Stimulated activated naive CD4-positive, alpha-beta T cell treated with Interleukin-2 at 50 U/mL for 16 hours (primary cell): ENCODE results near the gene GNPTG.

Experiments used
- DNase-seq: peaks from one replicate; lab custom pipeline; 2025; lab: John Stamatoyannopoulos, UW

GNPTG gene

DNA sequence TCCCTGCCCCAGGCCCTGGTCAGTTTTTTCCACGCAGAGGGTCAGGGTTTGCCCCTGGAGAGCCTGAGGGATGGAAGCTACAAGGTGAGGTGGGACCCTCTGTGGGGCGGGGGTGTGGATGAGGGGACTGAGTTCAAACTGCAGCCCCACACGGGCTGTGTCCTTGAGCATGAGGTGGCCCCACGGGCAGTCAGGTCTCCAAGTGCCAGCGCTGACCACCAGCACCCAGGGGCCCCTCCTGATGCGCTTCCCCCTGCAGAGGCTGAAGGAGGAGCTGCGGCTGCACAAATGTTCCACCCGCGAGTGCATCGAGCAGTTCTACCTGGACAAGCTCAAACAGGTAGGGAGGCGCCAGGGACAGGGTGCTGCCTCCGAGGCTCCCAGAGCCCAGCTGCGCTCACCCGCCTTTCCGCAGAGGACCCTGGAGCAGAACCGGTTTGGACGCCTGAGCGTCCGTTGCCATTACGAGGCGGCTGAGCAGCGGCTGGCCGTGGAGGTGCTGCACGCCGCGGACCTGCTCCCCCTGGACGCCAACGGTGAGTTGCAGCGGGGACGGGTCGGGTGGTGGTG, 4.4 kb upstream of the GNPTG start:
- no peak for DNase-seq

DNA sequence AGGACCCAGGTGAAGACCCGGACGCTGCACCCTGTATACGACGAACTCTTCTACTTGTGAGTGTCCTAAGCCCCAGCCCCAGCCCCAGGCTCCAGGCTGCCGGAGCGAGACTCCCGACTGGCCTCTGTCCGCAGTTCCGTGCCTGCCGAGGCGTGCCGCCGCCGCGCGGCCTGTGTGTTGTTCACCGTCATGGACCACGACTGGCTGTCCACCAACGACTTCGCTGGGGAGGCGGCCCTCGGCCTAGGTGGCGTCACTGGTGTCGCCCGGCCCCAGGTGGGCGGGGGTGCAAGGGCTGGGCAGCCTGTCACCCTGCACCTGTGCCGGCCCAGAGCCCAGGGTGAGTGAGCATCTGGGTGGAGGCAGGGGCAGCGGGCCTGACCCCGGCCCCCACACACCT, 3.8 kb upstream of the GNPTG start:
- DNase-seq, result no peak

DNA sequence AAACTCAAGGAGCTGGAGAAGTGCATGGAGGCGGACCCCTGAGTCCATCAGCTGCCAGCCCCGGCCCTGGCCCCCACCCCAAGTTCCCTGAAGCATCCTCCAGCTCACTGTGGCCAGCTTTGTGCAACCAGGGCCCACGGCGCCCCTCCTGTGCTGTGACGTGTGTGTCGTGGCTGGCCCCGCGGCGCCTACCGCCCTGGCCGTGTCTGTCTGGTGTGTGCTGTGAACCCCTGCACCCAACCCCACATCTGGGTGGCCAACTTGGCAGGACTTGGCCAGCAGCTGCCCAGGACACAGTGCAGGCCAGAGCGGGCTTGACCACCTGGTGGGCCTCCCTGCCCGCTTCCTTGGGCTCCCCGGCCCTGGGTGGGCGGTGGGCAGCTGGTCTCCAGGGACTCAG, 3.3 kb upstream of the GNPTG start:
- no peak for DNase-seq

DNA sequence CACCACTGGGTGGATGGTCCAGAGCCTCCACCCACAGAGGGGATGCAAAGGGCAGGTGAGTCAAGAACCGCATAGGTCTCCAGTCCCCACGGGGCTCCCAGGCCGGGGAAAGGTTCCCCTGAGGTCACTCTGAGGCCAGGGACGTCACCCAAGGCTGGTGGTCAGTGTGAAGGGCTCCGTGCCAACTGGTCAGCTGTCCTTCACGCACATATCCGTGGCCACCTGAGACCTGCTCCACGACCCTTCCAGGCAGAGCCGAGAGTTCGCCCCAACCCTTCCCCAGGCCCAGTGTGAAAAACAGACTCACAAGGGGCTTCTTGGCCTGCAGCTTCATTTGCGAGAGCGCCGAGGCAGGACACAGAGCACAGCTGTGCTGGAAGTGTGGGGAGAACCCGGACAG, 2.8 kb upstream of the GNPTG start:
- DNase-seq, result no peak

DNA sequence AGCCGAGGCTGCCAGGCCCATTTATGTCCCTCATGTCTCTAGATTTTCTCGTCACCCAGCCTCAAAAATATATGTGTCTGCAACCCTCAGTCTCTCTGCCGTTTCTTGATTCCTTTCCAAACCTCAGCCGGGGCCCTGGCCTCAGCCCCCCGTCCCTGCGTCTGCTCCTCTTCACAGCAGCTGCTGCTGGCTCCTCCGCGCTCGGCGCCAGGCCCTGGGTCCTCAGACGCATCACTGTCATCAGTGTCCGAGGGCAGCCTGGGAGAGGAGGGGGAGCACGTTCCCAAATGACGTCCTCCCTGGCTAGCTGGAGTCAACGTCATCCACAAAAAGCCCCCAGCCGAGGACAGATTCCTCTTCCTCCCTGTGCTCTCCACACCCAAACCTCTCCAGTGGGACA, 2.4 kb upstream of the GNPTG start:
- no peak for DNase-seq

DNA sequence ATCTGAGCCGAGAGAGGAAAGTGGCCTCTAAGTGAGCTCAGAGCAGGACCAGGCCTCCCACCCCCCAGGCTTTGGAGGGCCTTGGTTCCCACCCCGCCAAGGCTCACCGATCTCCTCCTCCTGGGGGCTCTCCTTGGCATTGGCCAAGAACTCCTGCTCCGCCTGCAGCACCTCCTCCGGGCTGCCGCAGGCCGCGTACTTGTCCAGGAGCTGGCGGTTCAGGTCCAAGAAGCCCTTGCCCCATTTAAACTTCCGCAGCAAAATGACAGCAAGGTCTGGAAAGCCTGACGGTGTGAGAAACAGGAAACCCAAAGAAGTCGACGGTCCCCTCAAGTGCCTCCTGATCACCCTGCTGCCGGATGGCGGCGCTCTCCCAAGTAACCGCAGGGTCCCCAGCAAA, 1.8 kb upstream of the GNPTG start:
- no peak for DNase-seq

DNA sequence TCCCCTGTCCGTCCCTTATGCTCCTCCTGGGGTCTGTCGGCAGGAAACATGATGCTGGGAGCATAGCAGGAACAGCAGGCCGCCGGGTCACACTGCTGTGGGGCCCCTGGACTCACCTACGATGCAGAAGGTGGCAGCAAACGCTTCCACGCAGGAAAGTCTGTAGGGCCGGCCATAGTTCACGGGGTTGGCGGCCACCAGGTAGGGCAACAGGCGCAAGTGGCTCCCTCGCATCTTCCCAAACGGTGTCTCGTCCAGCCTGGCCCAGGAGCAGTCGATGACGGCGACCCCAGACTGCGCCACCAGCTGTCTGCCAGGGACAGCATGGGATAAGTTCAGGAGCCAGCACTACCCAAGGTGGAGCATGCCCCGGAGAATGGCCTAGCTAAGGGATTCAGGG, 1.0 kb upstream of the GNPTG start:
- DNase-seq, result no peak

DNA sequence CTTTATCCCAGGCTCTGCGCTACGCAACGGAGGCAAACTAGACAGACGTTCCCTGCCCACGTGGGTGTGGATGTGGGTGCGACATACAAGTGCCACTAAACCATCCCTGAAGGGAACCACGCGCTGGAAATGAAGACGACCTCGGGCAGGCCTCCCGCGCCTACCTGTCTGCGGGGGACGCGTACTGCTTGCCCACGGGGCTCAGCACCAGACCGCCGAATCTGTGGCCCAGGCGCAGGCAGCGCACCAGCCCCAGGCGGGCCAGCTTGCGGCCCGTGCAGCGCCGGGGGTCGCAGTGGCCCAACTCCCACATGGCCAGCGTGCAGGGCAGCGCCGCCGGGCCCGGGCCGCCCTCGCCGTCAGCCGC, 533 bp upstream of the GNPTG start:
- no peak for DNase-seq

DNA sequence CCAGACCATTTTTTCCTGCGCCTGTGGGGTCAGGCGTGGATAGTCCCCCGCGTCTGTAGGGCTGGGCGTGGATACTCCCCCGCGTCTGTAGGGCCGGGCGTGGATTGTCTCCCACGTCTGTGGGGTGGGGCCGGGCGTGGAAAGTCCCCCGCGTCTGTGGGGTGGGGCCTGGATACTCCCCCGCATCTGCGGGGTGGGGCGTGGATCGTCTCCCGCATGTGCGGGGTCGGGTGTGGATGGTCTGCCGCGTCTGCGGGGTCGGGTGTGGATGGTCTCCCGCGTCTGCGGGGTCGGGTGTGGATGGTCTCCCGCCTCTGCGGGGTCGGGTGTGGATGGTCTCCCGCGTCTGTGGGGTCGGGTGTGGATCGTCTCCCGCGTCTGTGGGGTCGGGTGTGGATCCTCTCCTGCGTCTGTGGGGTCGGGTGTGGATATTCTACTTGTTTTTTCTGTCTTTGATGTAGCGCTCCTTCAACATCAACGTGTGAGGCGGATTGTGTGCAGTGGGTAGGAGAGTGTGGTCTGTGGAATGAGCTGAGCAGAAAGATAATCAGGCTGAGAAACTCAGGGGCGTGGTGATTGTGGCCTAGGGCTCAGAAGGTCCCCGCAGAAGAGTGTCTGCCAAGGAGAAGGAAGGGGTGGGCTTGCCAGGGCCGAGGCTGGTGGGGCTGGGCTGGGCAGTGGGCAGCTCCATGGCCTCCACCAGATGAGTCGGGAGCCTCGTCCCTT, 3.2 kb downstream of the GNPTG start:
- DNase-seq, result no peak

DNA sequence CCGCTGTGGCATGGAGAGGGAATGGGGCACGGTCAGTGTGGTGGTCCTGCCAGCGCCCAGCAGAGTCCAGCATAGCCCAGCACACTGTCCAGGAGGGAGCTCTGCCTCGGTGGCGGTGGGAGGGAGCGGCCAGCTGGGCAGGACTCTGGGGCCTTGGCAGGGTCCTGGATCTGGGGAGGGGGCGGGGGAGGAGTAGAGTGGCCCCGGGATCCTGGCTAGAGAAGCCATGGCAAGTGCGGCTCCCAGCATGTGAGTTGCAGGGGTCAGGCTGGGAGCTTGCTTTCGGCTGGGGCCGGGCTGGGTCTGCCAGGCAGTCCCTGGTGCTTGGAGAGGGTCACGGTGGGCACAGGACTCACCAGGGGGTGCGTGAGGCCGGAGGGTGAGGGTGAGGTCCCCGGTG, 3.9 kb downstream of the GNPTG start:
- DNase-seq, result no peak

DNA sequence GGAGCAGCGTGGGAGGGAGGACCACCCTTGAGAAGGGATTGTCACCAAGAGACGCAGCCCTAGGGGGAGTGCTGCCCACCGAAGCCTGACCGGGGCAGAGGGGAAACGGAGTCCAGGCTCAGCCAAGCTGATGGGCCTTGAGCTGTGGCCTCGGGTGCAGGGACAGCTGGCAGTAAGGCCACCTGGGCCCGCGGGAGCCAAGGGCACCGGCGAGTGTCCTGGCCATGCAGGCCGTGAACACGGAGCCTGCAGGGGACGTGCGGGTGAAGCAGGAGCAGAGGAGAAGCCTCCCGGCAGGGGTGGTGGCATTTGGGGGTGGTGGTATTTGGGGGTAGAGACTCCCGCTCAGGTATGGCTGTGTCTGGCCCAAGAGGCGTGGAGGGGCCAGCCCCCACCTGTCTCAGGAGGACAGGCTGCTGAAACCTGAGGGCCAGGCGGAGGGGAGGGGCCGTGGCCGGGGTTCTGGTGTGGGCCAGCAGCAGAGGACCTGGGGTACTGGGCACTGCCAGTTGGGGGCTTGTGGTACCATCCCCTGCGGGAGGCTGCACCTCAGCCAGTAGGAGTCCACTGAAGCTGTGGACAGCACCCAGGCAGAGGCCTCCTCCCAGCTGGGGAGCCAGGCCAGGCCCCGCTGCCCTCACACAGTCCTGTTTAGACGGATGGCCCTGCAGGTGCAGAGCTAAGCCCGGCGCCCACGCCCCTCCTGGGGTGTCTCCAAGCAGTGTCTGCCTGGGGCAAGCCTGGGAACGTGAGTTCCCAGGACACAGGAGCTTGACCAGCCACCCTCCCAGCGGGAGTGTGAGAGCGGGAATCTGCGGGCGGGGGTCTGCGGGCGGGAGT, 4.5 kb downstream of the GNPTG start:
- DNase-seq, result no peak

DNA sequence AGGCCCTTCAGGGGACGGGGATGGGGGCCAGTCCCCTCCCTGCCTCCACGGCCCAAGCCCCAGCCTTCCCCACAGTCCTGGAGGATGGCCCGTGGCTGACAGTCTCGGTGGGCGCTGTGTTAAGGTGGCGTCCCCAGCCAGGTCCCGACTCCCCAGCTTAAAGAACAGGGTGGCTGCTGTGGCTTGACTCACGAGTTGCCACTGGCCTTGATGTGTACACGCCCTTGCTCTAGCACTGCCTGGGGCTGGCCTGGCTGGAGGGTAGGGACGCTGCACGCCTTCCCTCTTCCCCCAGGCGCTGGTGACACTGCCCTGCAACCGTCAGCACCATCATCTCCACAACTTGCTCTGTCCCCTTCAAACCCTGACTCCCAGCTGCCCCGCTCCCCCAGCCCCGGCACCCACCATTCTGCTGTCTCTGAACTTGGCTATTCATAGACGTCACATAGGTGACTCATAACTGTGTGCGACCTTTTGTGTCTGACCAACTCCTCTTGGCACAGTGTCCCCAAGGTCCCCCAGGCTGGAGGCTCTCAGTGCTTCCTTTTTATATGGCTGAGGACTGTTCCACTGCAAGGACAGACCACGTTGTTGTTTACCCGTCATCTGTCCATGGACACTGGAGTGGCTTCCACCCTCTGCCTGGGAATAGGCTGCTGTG, 6.3 kb downstream of the GNPTG start:
- no peak for DNase-seq

DNA sequence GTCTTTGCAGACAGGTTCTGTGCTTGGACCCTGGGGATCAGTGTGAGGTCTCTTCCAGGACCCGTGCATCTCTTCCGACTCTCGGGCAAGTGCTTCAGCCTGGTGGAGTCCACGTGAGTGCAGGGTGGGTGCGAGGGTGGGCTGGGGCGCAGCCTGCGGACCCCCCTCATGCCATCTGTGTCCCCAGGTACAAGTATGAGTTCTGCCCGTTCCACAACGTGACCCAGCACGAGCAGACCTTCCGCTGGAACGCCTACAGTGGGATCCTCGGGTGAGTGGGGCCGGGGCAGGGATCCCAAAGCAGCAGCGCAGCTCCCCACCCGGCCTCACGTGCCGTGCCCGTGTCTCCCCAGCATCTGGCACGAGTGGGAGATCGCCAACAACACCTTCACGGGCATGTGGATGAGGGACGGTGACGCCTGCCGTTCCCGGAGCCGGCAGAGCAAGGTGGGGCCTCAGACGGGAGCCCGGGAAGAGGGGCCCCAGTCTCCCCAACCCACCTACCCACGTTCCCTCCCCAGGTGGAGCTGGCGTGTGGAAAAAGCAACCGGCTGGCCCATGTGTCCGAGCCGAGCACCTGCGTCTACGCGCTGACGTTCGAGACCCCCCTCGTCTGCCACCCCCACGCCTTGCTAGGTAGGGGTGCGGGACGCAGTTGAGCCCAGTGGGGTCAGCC, 10.1 kb downstream of the GNPTG start:
- no peak for DNase-seq

DNA sequence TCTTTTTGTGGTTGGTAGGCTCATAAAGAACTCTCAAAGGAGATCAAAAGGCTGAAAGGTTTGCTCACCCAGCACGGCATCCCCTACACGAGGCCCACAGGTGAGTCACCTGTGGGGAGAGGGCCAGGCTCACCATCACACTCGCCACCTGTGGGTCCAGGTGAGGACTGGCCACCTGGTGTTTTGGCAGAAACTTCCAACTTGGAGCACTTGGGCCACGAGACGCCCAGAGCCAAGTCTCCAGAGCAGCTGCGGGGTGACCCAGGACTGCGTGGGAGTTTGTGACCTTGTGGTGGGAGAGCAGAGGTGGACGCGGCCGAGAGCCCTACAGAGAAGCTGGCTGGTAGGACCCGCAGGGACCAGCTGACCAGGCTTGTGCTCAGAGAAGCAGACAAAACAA, 11.1 kb downstream of the GNPTG start:
- DNase-seq, result no peak

DNA sequence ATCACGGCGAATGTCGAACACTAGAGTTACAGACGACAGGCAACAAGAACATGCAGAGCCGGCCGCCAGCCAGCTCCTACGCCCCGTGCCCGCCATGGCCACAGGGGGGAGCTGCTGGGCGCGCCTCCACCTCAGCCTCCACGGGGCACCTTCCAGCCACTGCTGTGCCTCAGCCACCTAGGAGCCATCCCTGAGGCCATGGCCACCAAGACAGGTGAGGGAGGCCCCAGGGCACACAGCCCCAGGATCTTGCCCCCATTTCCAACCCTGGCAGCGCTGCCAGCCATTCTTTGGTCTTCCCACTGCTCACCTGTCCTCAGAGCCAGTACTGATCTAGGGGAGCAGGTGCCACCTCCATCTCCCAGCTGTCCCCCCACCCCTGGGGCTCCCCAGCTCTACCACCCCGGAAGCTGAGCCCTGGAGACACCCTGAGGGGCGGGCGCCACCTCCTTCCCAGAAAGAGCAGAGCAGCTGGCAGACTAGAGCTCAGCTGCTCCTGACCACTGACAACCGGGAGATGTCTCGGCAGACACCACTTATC, 11.8 kb downstream of the GNPTG start:
- DNase-seq, result peak; percentile 58

DNA sequence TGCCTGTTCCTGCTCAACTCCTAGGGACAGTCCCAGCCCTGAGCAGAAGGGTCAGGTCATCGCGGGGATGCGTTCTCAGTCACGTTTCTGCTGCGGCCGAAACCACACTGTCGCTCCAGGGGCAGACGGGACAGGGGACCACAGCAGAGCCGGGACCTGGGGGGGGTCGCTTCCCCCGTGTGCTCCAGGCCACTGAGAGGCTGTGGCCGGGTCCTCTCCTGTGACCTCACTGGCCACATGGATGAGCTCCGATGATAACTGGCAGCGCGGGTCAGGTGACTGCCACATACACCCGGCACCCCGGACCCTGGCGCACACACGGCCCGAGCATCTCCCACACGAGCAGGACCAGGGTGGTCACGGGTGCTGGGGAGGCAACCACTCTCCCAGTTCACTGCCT, 12.8 kb downstream of the GNPTG start:
- no peak for DNase-seq

DNA sequence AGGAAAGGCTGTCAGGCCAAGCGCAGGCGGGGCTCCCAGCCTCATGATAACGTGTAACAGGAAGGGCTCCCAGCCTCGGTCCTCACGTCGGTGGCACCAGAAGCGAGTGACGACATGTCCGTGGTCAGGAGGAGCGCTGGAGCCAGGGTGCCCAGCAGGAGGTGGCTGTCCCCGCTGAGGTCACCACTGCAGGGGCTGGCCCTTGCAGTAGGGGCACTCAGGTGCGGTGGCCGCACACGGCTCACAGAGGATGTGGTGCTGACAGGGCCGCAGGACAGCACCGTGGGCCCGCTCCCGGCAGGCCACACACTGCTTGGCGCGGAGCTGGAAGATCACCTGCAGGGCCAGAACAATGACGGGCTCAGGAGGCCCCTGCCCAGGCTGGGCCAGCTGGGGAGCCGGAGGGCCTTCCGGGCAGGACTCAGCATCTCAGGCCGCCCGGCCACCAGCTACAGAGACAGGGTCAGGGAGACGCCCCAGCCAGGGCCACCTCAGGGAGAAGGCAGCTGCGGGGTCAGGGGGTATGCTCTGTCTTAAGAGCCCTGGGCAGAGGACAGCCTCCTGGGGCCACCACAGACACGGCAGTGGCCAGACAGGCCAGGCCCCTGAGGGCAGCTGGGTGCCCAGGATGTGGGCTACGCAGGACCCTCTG, 14.5 kb downstream of the GNPTG start:
- DNase-seq, result no peak

DNA sequence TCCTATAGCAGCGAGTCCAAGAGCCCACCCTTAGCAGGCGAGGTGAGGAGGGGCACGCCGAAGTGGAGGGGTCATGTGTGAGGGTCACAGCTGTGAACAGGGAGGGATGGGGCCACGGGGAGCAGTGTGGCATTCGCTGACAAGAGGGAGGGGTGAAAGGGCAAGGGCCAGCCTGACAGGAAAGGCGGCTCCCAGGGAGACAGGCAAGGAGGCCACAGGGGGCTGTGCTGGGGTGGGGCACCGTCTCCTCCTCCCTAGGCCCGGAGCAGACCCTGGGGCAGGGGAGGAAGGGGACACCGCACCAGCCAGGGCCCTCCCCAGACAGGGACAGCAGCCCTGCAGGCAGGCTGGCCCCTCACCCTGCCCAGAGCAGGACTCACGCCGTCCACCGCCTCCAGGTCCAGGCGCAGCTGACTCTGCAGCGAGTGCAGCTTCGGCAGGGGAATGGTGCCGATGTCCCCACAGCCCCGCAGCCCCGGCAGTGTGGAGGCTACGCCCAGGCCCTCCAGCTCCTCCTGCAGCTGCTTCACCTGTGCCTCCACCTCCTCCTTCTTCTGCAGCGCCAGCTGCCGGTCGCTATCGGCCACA, 15.1 kb downstream of the GNPTG start:
- DNase-seq, result no peak

DNA sequence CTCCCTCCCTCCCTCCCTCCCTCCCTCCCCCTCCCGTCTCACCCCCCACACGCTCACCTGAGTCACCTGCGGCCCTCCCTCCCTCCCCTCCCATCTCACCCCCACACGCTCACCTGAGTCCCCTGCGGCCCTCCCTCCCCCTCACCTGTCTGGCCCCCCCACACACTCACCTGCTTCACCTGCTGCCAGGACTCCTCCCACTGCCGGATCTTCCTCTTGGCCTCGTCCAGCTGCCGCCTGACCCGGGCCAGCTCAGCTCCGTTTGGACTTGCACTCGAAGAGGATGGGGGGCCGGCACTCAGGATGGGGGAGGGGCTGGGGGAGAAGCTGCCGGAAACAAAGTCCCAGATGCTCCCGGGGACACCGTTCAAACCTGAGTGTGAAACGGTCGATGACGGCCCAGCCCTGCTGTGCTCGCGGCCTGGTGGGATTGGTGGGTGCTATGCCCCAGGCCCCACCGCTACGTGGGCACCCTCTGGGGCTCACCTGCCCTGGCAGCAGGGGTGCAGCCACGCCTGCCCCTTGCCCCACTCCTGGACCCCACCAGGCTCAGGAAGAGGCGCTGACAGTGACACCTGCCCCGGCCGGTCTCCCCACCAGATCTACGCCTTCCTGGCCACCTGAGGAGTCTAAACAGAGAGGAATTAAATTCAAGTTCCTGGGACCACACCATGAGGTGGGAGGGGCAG, 15.9 kb downstream of the GNPTG start:
- DNase-seq, result no peak
